ENCODE data around the gene HPCA. TPM values are rescaled to one million over a fixed set of nuclear protein-coding genes. Genes with fewer than 3 reads are reported as not detected.
A peak's percentile ranks its signal among the peaks of the same experiment; 100 is the strongest.

Gene HPCA
- total RNA-seq, 2 experiments from 2014 or later, result not detected

GRCh38 chr1:32864375-32865019 lies 21.8 kb upstream of the HPCA start:
- Mint-ChIP-seq H3K36me3 (ENCODE audit: low read depth) (peaks cover 23% of the 10 kb centered on the region), H3K9me3 (ENCODE audit: insufficient read depth) (no peaks in the 10 kb centered on the region), H3K4me1 (ENCODE audit: low read depth) (no peaks in the 10 kb centered on the region), H3K27ac (no peak overlapping the region), H3K4me3 (no peak overlapping the region), H3K27me3 (ENCODE audit: low read depth) (peaks cover 4% of the 10 kb centered on the region)
- ChIA-PET POLR2A (no interaction called here), CTCF (interaction anchor here (2.6 kb wide), 1 partner anchor 152 kb away, joined by 8 read pairs; no protein-coding TSS in a partner anchor)
- ATAC-seq (no peak), DNase-seq (no peak)

DNA sequence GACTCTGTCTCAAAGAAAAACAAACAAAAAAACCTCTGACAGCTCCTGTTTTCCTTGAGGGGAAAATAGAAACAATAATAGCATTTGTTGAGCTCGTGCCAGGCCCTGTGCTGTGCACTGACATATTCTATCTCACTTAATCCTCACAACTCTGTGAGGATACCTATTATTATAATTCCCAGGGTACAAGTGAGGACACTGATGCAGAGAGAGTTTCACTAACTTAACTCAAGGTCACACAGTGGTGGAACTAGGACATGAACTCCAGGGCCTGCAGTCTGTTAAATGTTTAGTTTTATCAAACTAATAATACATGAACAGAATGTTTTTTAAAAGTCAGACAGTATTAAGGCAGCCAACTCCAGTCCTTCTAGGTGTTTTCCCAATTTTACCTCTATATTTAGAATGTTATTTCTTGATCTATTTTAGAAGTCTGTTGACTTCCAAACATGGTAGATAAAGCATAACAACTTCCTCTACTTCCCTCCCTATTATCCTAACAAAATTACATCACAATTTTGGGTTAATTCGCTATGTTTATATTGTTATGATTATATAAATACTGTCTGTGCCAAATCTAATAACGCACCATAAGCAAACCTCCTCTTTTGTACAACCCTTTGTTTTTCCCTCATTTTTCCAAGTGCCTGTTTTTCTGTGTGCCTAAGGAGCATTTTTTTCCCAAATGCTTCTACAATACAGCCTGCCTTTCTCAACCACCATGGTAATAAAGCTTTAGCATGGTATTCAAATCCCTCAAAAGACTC lies 20.5 kb upstream of the HPCA start:
- H3K9me3 Mint-ChIP-seq (ENCODE audit: insufficient read depth), result no peaks in the 10 kb centered on the region
- no peak overlapping the region for H3K4me3 Mint-ChIP-seq
- peaks cover 18% of the 10 kb centered on the region for H3K36me3 Mint-ChIP-seq (ENCODE audit: low read depth)
- H3K4me1 Mint-ChIP-seq (ENCODE audit: low read depth), result peaks cover 2% of the 10 kb centered on the region
- DNase-seq (no peak), ATAC-seq (no peak)
- H3K27ac Mint-ChIP-seq, result no peak overlapping the region
- peaks cover 13% of the 10 kb centered on the region for H3K27me3 Mint-ChIP-seq (ENCODE audit: low read depth)
- CTCF ChIA-PET, result interaction anchor here (1.5 kb wide), 1 partner anchor 153 kb away, joined by 5 read pairs; no protein-coding TSS in a partner anchor
- POLR2A ChIA-PET, result interaction anchor here (0.6 kb wide), 2 partner anchors 103 to 312 kb away, joined by 3 read pairs; no protein-coding TSS in a partner anchor

GRCh38 chr1:32867151-32867550 lies 19.1 kb upstream of the HPCA start:
- Mint-ChIP-seq H3K27ac (no peak overlapping the region), H3K4me1 (ENCODE audit: low read depth) (peaks cover 7% of the 10 kb centered on the region), H3K9me3 (ENCODE audit: insufficient read depth) (no peaks in the 10 kb centered on the region), H3K27me3 (ENCODE audit: low read depth) (peaks cover 24% of the 10 kb centered on the region), H3K4me3 (no peak overlapping the region), H3K36me3 (ENCODE audit: low read depth) (peaks cover 13% of the 10 kb centered on the region)
- DNase-seq (no peak), ATAC-seq (no peak)
- ChIA-PET CTCF (interaction anchor here (1.5 kb wide), 1 partner anchor 155 kb away, joined by 5 read pairs; no protein-coding TSS in a partner anchor), POLR2A (interaction anchor here (0.6 kb wide), 1 partner anchor 1380 kb away, joined by 3 read pairs; no protein-coding TSS in a partner anchor)

DNA sequence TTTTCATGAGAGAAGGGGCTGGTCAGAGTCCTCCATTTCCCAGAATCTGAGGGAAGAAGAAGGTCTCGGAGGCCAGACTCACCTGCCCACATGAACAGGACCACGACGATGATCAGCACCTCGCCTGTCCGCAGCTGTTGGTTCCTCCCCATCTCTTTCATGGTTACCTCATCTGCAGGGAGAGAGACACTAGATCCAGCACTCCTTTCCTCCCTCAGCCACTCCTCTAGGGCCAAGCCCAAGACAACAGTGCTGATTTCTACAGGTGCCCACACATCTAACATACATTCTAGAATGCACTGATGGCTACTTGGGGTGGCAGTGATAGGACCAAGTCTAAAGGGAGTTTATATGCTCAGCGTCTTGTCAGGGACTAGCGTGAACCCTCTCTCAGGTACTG lies 18.6 kb upstream of the HPCA start:
- no peak overlapping the region for H3K27ac Mint-ChIP-seq
- H3K4me3 Mint-ChIP-seq, result no peak overlapping the region
- POLR2A ChIA-PET, result interaction anchor here (0.6 kb wide), 1 partner anchor 1380 kb away, joined by 3 read pairs; no protein-coding TSS in a partner anchor
- peaks cover 9% of the 10 kb centered on the region for H3K4me1 Mint-ChIP-seq (ENCODE audit: low read depth)
- CTCF ChIA-PET, result no interaction called here
- peaks cover 10% of the 10 kb centered on the region for H3K36me3 Mint-ChIP-seq (ENCODE audit: low read depth)
- H3K9me3 Mint-ChIP-seq (ENCODE audit: insufficient read depth), result no peaks in the 10 kb centered on the region
- DNase-seq (no peak), ATAC-seq (no peak)
- H3K27me3 Mint-ChIP-seq (ENCODE audit: low read depth), result peaks cover 27% of the 10 kb centered on the region

GRCh38 chr1:32868085-32868484 lies 18.2 kb upstream of the HPCA start:
- Mint-ChIP-seq H3K27me3 (ENCODE audit: low read depth) (peaks cover 30% of the 10 kb centered on the region), H3K4me3 (no peak overlapping the region), H3K4me1 (ENCODE audit: low read depth) (peaks cover 10% of the 10 kb centered on the region), H3K36me3 (ENCODE audit: low read depth) (peaks cover 6% of the 10 kb centered on the region), H3K27ac (no peak overlapping the region), H3K9me3 (ENCODE audit: insufficient read depth) (no peaks in the 10 kb centered on the region)
- POLR2A ChIA-PET, result no interaction called here
- ATAC-seq (no peak), DNase-seq (no peak)
- CTCF ChIA-PET, result no interaction called here

GRCh38 chr1:32868806-32869455 lies 17.4 kb upstream of the HPCA start:
- peaks cover 30% of the 10 kb centered on the region for H3K27me3 Mint-ChIP-seq (ENCODE audit: low read depth)
- CTCF ChIA-PET, result no interaction called here
- POLR2A ChIA-PET, result interaction anchor here (0.6 kb wide), 1 partner anchor 350 kb away, joined by 4 read pairs; no protein-coding TSS in a partner anchor
- DNase-seq (no peak), ATAC-seq (no peak)
- no peak overlapping the region for H3K4me3 Mint-ChIP-seq
- H3K27ac Mint-ChIP-seq, result no peak overlapping the region
- peaks cover 10% of the 10 kb centered on the region for H3K4me1 Mint-ChIP-seq (ENCODE audit: low read depth)
- H3K36me3 Mint-ChIP-seq (ENCODE audit: low read depth), result peaks cover 3% of the 10 kb centered on the region
- no peaks in the 10 kb centered on the region for H3K9me3 Mint-ChIP-seq (ENCODE audit: insufficient read depth)

- ChIA-PET CTCF (no interaction called here), POLR2A (no interaction called here)
- no peak overlapping the region for H3K4me3 Mint-ChIP-seq
- no peak overlapping the region for H3K27ac Mint-ChIP-seq
- DNase-seq, result no peak
- H3K9me3 Mint-ChIP-seq (ENCODE audit: insufficient read depth), result no peaks in the 10 kb centered on the region
- ATAC-seq, result no peak
- H3K27me3 Mint-ChIP-seq (ENCODE audit: low read depth), result peaks cover 35% of the 10 kb centered on the region
- peaks cover 3% of the 10 kb centered on the region for H3K36me3 Mint-ChIP-seq (ENCODE audit: low read depth)
- H3K4me1 Mint-ChIP-seq (ENCODE audit: low read depth), result peaks cover 10% of the 10 kb centered on the region
Measured at GRCh38 chr1:32869923-32870614, 16.2 kb upstream of the HPCA start.

DNA sequence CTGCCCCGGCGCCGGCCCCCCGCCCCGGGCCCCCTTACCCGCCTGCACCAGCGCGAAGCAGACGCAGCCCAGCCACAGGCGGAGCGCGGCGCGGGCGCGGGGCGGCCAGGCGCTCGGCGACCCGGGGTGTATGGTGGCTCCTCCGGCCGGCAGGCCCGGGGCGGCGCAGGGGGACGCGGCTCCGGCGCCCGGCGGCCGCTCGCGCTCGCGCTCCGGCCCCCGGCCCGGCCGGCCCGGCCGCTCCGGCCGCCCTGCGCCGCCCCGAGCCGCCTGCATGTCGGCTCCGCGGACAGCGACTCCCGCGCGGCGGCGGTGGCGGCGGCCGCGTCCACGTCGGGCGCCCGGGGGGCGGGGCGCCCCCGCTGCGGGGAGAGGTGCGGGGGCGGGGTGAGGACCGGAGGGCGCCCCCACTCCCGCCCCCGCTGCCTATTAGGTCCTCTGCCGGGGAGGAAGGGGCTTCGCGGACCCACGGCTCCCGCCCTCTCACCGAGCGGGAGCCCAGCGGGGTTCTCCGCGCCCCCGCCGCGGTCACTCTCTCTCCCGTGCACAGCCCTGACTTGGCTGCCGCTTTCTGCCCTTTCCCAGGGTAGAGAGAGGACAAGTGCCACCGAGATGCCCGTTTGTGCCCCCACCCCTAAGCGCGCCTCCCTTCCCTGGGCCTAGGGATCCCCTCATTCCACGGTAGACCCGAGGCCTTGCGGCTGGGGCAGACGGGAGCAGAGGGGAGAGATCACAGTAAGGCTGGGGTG lies 15.5 kb upstream of the HPCA start, which contains the start of gene FNDC5:
FNDC5 (minus strand) TSS at position 298 of the 749 bp plus-strand sequence.
- Mint-ChIP-seq H3K27me3 (ENCODE audit: low read depth) (peaks cover 42% of the 10 kb centered on the region), H3K4me1 (ENCODE audit: low read depth) (peaks cover 10% of the 10 kb centered on the region), H3K4me3 (no peak within 1 kb of the TSS), H3K36me3 (ENCODE audit: low read depth) (peaks cover 3% of the 10 kb centered on the region), H3K9me3 (ENCODE audit: insufficient read depth) (no peaks in the 10 kb centered on the region), H3K27ac (no peak within 1 kb of the TSS)
- no peak for DNase-seq
- CTCF ChIA-PET, result interaction anchor here (0.9 to 6.7 kb wide), 11 partner anchors 8 to 470 kb away, joined by 3 to 72 read pairs (median 6); no protein-coding TSS in a partner anchor
- POLR2A ChIA-PET, result no interaction called here
- ATAC-seq, result peak; percentile 54

- CTCF ChIA-PET, result interaction anchor here (0.9 to 6.7 kb wide), 14 partner anchors 9 to 471 kb away, joined by 3 to 72 read pairs (median 4); no protein-coding TSS in a partner anchor
- no peak for DNase-seq
- Mint-ChIP-seq H3K4me1 (ENCODE audit: low read depth) (peaks cover 10% of the 10 kb centered on the region), H3K27ac (no peak overlapping the region), H3K9me3 (ENCODE audit: insufficient read depth) (no peaks in the 10 kb centered on the region), H3K36me3 (ENCODE audit: low read depth) (no peaks in the 10 kb centered on the region), H3K4me3 (no peak overlapping the region), H3K27me3 (ENCODE audit: low read depth) (peaks cover 45% of the 10 kb centered on the region)
- ATAC-seq, result no peak
- POLR2A ChIA-PET, result no interaction called here
Measured at GRCh38 chr1:32871364-32872191, 14.7 kb upstream of the HPCA start.

- Mint-ChIP-seq H3K36me3 (ENCODE audit: low read depth) (no peaks in the 10 kb centered on the region), H3K4me1 (ENCODE audit: low read depth) (peaks cover 10% of the 10 kb centered on the region), H3K27me3 (ENCODE audit: low read depth) (peaks cover 45% of the 10 kb centered on the region), H3K9me3 (ENCODE audit: insufficient read depth) (no peaks in the 10 kb centered on the region), H3K4me3 (no peak overlapping the region), H3K27ac (no peak overlapping the region)
- ChIA-PET CTCF (interaction anchor here (1.0 to 6.7 kb wide), 12 partner anchors 9 to 472 kb away, joined by 3 to 72 read pairs (median 6); no protein-coding TSS in a partner anchor), POLR2A (no interaction called here)
- ATAC-seq (no peak), DNase-seq (no peak)
Measured at GRCh38 chr1:32872192-32872460, 14.2 kb upstream of the HPCA start.
